B cell (primary cell): ENCODE measurements around the gene LRRC72.

ENCODE experiments used
- CTCF ChIP-seq: fragments of 200-600 bp; IDR thresholded peaks from one replicate; pipeline ENCODE4 v1.8.0; 2022; ENCODE audit warnings: antibody characterized with exemption, mild to moderate bottlenecking
- EZH2 ChIP-seq: IDR thresholded peaks from 2 replicates; pipeline ENCODE4 v1.6.1; 2012; ENCODE audit warnings: borderline replicate concordance, low read depth, mild to moderate bottlenecking, moderate library complexity, low read length; ENCODE audit not compliant: insufficient read depth, poor library complexity, severe bottlenecking

- TF ChIP-seq CTCF (no peak), EZH2 (no peak)
These were observed 5.1 kb downstream of the LRRC72 start for GRCh38 chr7:16531707-16532106.
